Testis (tissue), 3 donors: ENCODE results near the gene PTPA. TPM values are rescaled to one million over a fixed set of nuclear protein-coding genes. Genes with fewer than 3 reads are reported as not detected.

Experiments
- DNase-seq: peaks from one replicate; pipeline ENCODE4 v3.0.0-alpha.2; 2019
- H3K27ac ChIP-seq, 2 donors: fragments of 200-600 bp; sonication (generic); one replicate each; pipeline ENCODE4 v1.5.1; 2019
- H3K27me3 ChIP-seq: fragments of 200-600 bp; sonication (generic); one replicate; pipeline ENCODE4 v1.5.1; 2019
- H3K36me3 ChIP-seq: fragments of 200-600 bp; sonication (generic); one replicate; pipeline ENCODE4 v1.5.1; 2017; ENCODE audit warnings: low read depth; ENCODE audit errors: missing control alignments
- H3K4me1 ChIP-seq: fragments of 200-600 bp; sonication (generic); one replicate; pipeline ENCODE4 v1.5.1; 2019
- H3K4me3 ChIP-seq, 2 donors: fragments of 200-600 bp; sonication (generic); one replicate each; pipeline ENCODE4 v1.5.1; 2017 to 2019
- H3K9me3 ChIP-seq: fragments of 200-600 bp; sonication (generic); one replicate; pipeline ENCODE4 v1.5.1; 2017
- POLR2A ChIP-seq: fragments of 450-650 bp; IDR thresholded peaks from one replicate; pipeline ENCODE4 v1.6.1; 2017; ENCODE audit warnings: antibody characterized with exemption, mild to moderate bottlenecking, moderate library complexity
- WGBS, 2 donors: methylation state at CpG; one replicate each; pipeline ENCODE4 v1.1.5; 2018; 5-methylcytosine and 5-hydroxymethylcytosine counted together
- intact Hi-C: fragments of 100-400 bp; cut with DNase I; formaldehyde crosslinking; loops from one replicate; pipeline ENCODE4 v1.15.1; 2023; ENCODE audit warnings: low total_unique reads
- polyA plus RNA-seq: library from polyadenylated mRNA; stranded (reverse); fragments of 350-450 nt; fragmentation: Illumina TruSeq; extraction: RNeasy Lipid Tissue Mini Kit (QIAGEN cat#74804); gene quantifications from one replicate; pipeline ENCODE4 v1.2.3, GENCODE V29; 2014; ENCODE audit warnings: low read depth, low replicate concordance; ENCODE audit not compliant: insufficient read depth
- total RNA-seq, 2 donors: library from RNA; depleted of rRNA; stranded (reverse); fragments of >200 nt; gene quantifications; one replicate each; pipeline ENCODE4 v1.2.3, GENCODE V29; 2016
- TF ChIP-seq, protein P1 (sequence below), 3 experiments: fragments of 450-650 bp in 2 of 3; fragments of 200-600 bp in 1 of 3; sonication (generic) in 1 of 3; IDR thresholded peaks; one replicate each; pipeline ENCODE4 v1.5.1; 2016 to 2019; ENCODE audit warnings: antibody characterized with exemption in 3 of 3, mild to moderate bottlenecking in 2 of 3, moderate library complexity in 1 of 3

The PTPA gene
- total and polyA plus RNA-seq, 3 donors from 2014 or later = 163 to 268 (median 177) TPM

DNA sequence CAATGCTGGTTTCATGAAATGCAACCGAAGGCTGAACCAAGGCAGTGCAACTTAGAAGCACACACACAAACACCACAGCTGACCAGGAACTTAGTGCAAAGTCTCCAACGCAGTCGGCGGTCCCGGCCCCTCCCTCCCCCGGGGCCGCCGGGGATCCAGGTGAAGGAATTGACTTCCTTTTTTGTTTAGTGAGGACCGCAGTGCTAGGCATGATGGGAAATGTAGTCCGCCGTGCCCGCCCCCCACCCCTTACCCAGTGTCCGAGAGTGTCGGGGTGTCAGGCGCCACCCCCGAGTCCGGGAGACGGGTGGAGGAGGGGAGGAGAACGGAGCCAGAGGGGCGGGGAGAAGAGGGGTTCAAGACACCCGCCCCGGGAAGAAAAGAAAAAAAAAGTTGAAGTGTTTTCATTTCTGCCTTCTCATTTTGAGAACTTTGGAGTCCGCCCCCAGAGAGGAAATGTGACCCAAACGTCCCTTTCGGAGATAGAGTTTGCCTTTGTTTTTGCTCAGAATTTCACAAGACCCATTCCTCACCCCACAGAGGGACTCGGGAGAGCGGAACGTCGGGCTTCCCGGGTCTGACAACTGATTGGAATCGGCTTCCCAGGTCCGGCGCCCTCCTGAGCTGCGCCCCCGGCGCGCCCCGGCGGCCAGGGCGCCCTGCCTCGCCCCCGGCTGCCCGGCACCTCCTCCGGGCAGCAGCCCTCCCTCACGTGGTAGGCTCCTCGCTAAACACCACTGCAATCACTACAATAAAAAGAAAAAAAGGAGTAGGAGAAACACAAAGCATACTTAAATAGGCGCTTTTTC is 64.8 kb downstream of the PTPA start:
- Histone ChIP-seq H3K9me3 (no peaks in the 10 kb centered on the region), H3K27ac (peak overlapping the region; percentile 91 to 99), H3K4me1 (peaks cover 35% of the 10 kb centered on the region), H3K27me3 (no peaks in the 10 kb centered on the region), H3K36me3 (no peaks in the 10 kb centered on the region), H3K4me3 (peak overlapping the region; percentile 71 to 81)
- 1 to 2% methylated on average over 41 to 47 of the region's 47 CpGs for WGBS, 2 donors
- DNase-seq = peak; percentile 84
- no peak for TF ChIP-seq POLR2A
- TF ChIP-seq, protein P1, sequence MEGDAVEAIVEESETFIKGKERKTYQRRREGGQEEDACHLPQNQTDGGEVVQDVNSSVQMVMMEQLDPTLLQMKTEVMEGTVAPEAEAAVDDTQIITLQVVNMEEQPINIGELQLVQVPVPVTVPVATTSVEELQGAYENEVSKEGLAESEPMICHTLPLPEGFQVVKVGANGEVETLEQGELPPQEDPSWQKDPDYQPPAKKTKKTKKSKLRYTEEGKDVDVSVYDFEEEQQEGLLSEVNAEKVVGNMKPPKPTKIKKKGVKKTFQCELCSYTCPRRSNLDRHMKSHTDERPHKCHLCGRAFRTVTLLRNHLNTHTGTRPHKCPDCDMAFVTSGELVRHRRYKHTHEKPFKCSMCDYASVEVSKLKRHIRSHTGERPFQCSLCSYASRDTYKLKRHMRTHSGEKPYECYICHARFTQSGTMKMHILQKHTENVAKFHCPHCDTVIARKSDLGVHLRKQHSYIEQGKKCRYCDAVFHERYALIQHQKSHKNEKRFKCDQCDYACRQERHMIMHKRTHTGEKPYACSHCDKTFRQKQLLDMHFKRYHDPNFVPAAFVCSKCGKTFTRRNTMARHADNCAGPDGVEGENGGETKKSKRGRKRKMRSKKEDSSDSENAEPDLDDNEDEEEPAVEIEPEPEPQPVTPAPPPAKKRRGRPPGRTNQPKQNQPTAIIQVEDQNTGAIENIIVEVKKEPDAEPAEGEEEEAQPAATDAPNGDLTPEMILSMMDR (IDR thresholded peaks at IDR 0.05) = no peak
- intact Hi-C loops = loop anchor here (10.0 kb wide), 3 partner anchors 79 to 429 kb away; no protein-coding TSS in a partner anchor

DNA sequence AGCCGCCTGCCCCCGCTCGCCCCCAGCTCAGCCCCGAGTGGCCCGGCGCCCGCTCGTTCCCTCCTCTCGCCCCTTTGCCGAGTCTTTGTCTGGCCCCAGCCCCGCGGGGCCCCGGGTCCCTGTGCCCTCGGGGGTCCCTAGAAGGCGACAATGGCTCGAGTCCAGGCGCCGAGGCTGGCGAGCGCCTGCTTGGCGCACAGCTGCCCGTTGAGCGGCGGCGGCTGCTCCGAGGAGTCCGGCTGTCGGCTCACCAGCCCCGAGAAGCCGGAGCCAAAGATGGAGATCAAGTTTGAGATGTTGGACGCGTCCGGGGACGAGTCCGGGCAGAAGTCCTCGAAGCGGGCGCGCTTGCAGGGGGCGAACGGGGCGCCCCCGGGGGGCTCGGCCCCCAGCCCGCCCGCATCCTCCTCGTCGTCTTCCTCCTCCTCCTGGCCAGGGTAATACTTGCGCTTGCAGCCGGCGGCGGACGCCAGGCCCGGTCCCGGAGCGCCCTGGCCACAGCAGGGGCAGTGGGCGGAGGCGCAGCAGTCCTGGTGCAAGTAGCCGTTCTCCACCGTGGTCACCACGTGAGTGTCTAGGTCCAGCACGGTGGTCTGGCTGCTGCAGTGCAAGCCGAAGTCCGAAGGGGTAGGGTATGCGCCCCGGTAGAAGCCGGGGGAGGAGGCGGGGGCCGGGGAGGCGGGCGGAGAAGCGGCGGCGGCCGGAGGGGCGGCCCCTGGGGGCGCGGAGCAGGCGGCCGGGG is 65.7 kb downstream of the PTPA start:
- peak; percentile 49 for DNase-seq
- intact Hi-C loops = loop anchor here (10.0 kb wide), 3 partner anchors 78 to 428 kb away; no protein-coding TSS in a partner anchor
- H3K27ac ChIP-seq = peak overlapping the region; percentile 91 to 99
- TF ChIP-seq, protein P1 (IDR thresholded peaks at IDR 0.05) = no peak
- no peak for TF ChIP-seq POLR2A
- peaks cover 29% of the 10 kb centered on the region for H3K4me1 ChIP-seq
- H3K27me3 ChIP-seq = no peaks in the 10 kb centered on the region
- WGBS, 2 donors = 0 to 1% methylated on average over 28 to 53 of the region's 80 CpGs
- no peaks in the 10 kb centered on the region for H3K36me3 ChIP-seq
- peak overlapping the region; percentile 71 to 81 for H3K4me3 ChIP-seq
- no peaks in the 10 kb centered on the region for H3K9me3 ChIP-seq

DNA sequence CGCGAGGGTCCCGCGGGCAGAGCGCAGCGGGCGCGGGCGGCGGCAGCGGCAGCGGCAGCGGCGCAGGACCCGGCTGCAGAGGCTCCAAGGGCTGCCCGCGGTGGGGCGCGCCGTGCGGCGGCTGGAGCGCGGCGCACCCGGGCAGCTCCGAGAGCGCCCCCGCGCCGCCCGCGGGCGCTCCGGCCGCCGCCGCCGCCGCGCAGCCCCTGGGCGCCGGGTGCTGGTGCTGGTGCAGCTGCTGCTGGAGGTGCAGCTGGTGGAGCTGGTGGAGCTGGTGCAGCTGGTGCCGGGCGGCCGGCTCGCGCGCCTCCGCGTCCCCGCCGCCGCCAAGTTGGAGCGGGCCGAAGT is 66.2 kb downstream of the PTPA start:
- no peak for DNase-seq
- Histone ChIP-seq H3K9me3 (no peaks in the 10 kb centered on the region), H3K27ac (peak overlapping the region; percentile 73 to 99), H3K27me3 (no peaks in the 10 kb centered on the region), H3K36me3 (no peaks in the 10 kb centered on the region), H3K4me1 (peaks cover 24% of the 10 kb centered on the region), H3K4me3 (peak overlapping the region; percentile 81 to 93)
- TF ChIP-seq POLR2A = no peak
- TF ChIP-seq, protein P1 (IDR thresholded peaks at IDR 0.05) = no peak
- intact Hi-C loops = loop anchor here (10.0 kb wide), 3 partner anchors 77 to 427 kb away; no protein-coding TSS in a partner anchor
- WGBS, 2 donors = 0% methylated on average over 36 of the region's 56 CpGs; no CpG with 5 or more reads in 1 of the 2 donors

DNA sequence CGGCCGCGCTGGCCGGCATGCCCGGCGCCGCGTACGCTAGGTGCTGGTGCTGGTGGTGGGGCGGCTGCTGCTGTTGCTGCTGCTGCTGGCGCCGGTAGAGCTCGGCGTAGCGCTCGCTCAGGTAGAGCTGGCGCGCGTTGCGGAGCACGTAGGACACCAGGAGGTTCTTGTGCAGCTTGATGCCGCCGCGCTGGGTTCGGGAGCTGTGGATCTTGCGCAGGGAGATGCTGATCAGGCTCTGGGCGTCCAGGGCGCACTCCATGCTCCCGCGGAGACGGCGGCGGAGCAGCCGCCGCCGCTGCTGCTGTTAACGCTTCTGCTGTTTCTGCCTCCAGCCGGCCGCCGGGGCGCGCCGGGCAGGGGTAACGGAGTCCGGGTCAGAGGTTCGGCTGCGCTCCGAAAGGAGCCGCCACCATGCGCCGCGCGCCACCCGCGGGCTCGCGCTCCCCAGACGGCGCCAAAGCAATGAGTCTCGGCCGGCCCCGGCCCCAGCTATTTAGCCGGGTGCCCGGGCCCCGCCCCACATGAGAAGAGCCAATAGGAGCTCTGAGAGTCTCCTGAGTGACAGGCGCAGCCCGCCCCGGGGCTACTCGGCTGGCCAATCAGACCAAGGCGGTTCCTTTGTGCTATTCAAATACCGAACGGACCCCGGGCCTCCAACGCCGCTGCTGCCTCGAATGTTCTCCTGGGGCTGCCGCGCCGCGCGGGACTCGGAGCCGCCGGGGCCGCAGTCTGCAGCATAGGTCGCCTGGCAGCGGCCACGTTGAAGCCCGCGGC is 66.8 kb downstream of the PTPA start, which contains the start of gene IER5L:
IER5L (minus strand) TSS at position 471 of the 777 bp plus-strand sequence; CDS start at position 262, 209 bp downstream.
- no peaks in the 10 kb centered on the region for H3K9me3 ChIP-seq
- WGBS, 2 donors = 1% methylated on average over 70 of the region's 90 CpGs; no CpG with 5 or more reads in 1 of the 2 donors
- intact Hi-C loops = loop anchor here (10.0 kb wide), 3 partner anchors 77 to 427 kb away; no protein-coding TSS in a partner anchor
- TF ChIP-seq, protein P1 (IDR thresholded peaks at IDR 0.05) = no peak
- peak; percentile 89 for TF ChIP-seq POLR2A
- H3K4me3 ChIP-seq = peak within 1 kb of the TSS; percentile 81 to 93
- H3K36me3 ChIP-seq = no peaks in the 10 kb centered on the region
- peak within 1 kb of the TSS; percentile 91 to 99 for H3K27ac ChIP-seq
- DNase-seq = peak; percentile 99
- peaks cover 18% of the 10 kb centered on the region for H3K4me1 ChIP-seq
- H3K27me3 ChIP-seq = no peaks in the 10 kb centered on the region
